Measurements from ENCODE around the gene HOXB5. TPM values are rescaled to one million over a fixed set of nuclear protein-coding genes. Genes with fewer than 3 reads are reported as not detected.
A peak's percentile ranks its signal among the peaks of the same experiment; 100 is the strongest.

The HOXB5 gene
- total and polyA plus RNA-seq, 10 of the 15 experiments (the other 5 are each of a cell fraction or from before 2014, with no cell fraction given), result not detected

GRCh38 chr17:48610282-48611211 lies 17.0 kb upstream of the HOXB5 start, which contains the start of gene HOXB7 (continued):
- no peak for TF ChIP-seq KLF5 (IDR thresholded peaks at IDR 0.05; ENCODE audit: partially characterized antibody)
- TF ChIP-seq HDAC6 (IDR thresholded peaks at IDR 0.05; ENCODE audit: unreplicated experiment), result no peak
- no peak for TF ChIP-seq ETV6 (conservative IDR thresholded peaks at IDR 0.05 in 1 of 2, IDR thresholded peaks at IDR 0.05 in 1 of 2; ENCODE audit: borderline replicate concordance in 1 of 2, low read depth in 1 of 2)
- TF ChIP-seq IKZF1 (conservative IDR thresholded peaks at IDR 0.05), result peak; percentile 49
- no peak for TF ChIP-seq CBX3 (IDR thresholded peaks at IDR 0.05; ENCODE audit: borderline replicate concordance, low read depth)
- TF ChIP-seq CREB1 (IDR thresholded peaks at IDR 0.05; ENCODE audit: low read depth), result no peak
- TF ChIP-seq STAT3 (IDR thresholded peaks at IDR 0.05; ENCODE audit: low read depth, low read length), result no peak
- TF ChIP-seq SIN3A (IDR thresholded peaks at IDR 0.05; ENCODE audit: low read depth, low read length), result 0 out of 2 replicates have a peak, but pooled peaks have one; percentile 12
- TF ChIP-seq E2F4 (IDR thresholded peaks at IDR 0.05; ENCODE audit: low read depth, low read length), result no peak
- TF ChIP-seq YY1 (IDR thresholded peaks at IDR 0.05; ENCODE audit: low read depth, low read length), result no peak; the same call in none of the 2 replicates

Data from GM12878 (cell line).